IgD-negative memory B cell (primary cell): ENCODE data around the gene PROC. TPM values are rescaled to one million over a fixed set of nuclear protein-coding genes. Genes with fewer than 3 reads are reported as not detected.

ENCODE experiments used
- H3K27ac Mint-ChIP-seq, 3 donors: one replicate each; pipeline ENCODE4 v1.8.0; 2020 to 2022; ENCODE audit warnings: mild to moderate bottlenecking in 3 of 3, mixed read lengths in 3 of 3, moderate library complexity in 1 of 3
- H3K27me3 Mint-ChIP-seq: one replicate; pipeline ENCODE4 v1.8.0; 2021; ENCODE audit warnings: mixed read lengths
- H3K36me3 Mint-ChIP-seq: one replicate; pipeline ENCODE4 v1.8.0; 2020; ENCODE audit warnings: mild to moderate bottlenecking, mixed read lengths
- H3K4me1 Mint-ChIP-seq, 3 donors: one replicate each; pipeline ENCODE4 v1.8.0; 2020 to 2022; ENCODE audit warnings: mixed read lengths in 3 of 3, mild to moderate bottlenecking in 1 of 3
- H3K4me3 Mint-ChIP-seq, 4 donors: one replicate each; pipeline ENCODE4 v1.8.0; 2020 to 2022; ENCODE audit warnings: mild to moderate bottlenecking in 4 of 4, mixed read lengths in 4 of 4, moderate library complexity in 3 of 4
- H3K9me3 Mint-ChIP-seq, 3 donors: one replicate each; pipeline ENCODE4 v1.8.0; 2020 to 2021; ENCODE audit warnings: mixed read lengths in 3 of 3, mild to moderate bottlenecking in 1 of 3
- polyA plus RNA-seq: library from polyadenylated mRNA; unstranded; fragments of 300-500 nt; fragmentation: Illumina TruSeq; gene quantifications from one replicate; pipeline ENCODE4 v1.2.3, GENCODE V29; 2021

Gene PROC
- polyA plus RNA-seq, 1 donor from 2014 or later, result not detected

GRCh38 chr2:127424598-127425520 is 6.6 kb downstream of the PROC start:
- peak overlapping the region in 1 of 3 donors; percentile 84 for H3K27ac Mint-ChIP-seq
- peaks cover 3% of the 10 kb centered on the region for H3K36me3 Mint-ChIP-seq
- H3K27me3 Mint-ChIP-seq, result peaks cover 8% of the 10 kb centered on the region
- no peak overlapping the region for H3K4me3 Mint-ChIP-seq
- peaks cover 6 to 10% (median 6%) of the 10 kb centered on the region in 3 donors for H3K4me1 Mint-ChIP-seq
- no peaks in the 10 kb centered on the region for H3K9me3 Mint-ChIP-seq

GRCh38 chr2:127425540-127426490 is 7.6 kb downstream of the PROC start:
- Mint-ChIP-seq H3K27ac (peak overlapping the region in 1 of 3 donors; percentile 84), H3K4me3 (peak overlapping the region in 1 of 4 donors; percentile 55), H3K27me3 (peaks cover 7% of the 10 kb centered on the region), H3K36me3 (peaks cover 3% of the 10 kb centered on the region), H3K4me1 (peaks cover 6 to 10% (median 6%) of the 10 kb centered on the region in 3 donors), H3K9me3 (no peaks in the 10 kb centered on the region)

GRCh38 chr2:127426501-127427354 is 8.5 kb downstream of the PROC start:
- Mint-ChIP-seq H3K4me1 (peaks cover 6 to 8% (median 6%) of the 10 kb centered on the region in 3 donors), H3K4me3 (peak overlapping the region in 1 of 4 donors; percentile 55), H3K9me3 (no peaks in the 10 kb centered on the region), H3K27ac (no peak overlapping the region), H3K27me3 (peaks cover 7% of the 10 kb centered on the region), H3K36me3 (peaks cover 3% of the 10 kb centered on the region)

DNA sequence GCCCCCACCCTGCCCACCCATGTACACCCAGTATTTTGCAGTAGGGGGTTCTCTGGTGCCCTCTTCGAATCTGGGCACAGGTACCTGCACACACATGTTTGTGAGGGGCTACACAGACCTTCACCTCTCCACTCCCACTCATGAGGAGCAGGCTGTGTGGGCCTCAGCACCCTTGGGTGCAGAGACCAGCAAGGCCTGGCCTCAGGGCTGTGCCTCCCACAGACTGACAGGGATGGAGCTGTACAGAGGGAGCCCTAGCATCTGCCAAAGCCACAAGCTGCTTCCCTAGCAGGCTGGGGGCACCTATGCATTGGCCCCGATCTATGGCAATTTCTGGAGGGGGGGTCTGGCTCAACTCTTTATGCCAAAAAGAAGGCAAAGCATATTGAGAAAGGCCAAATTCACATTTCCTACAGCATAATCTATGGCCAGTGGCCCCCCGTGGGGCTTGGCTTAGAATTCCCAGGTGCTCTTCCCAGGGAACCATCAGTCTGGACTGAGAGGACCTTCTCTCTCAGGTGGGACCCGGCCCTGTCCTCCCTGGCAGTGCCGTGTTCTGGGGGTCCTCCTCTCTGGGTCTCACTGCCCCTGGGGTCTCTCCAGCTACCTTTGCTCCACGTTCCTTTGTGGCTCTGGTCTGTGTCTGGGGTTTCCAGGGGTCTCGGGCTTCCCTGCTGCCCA is 9.3 kb downstream of the PROC start:
- Mint-ChIP-seq H3K4me3 (no peak overlapping the region), H3K36me3 (peaks cover 3% of the 10 kb centered on the region), H3K4me1 (peaks cover 5 to 6% (median 6%) of the 10 kb centered on the region in 3 donors), H3K9me3 (no peaks in the 10 kb centered on the region), H3K27me3 (peaks cover 2% of the 10 kb centered on the region), H3K27ac (peak overlapping the region in 1 of 3 donors; percentile 82)

GRCh38 chr2:127428057-127428814 is 10.0 kb downstream of the PROC start:
- H3K9me3 Mint-ChIP-seq, result no peaks in the 10 kb centered on the region

GRCh38 chr2:127428815-127429109 is 10.5 kb downstream of the PROC start:
- H3K9me3 Mint-ChIP-seq, result no peaks in the 10 kb centered on the region
- H3K27ac Mint-ChIP-seq, result no peak overlapping the region
- peaks cover 2 to 4% (median 2%) of the 10 kb centered on the region in 3 donors for H3K4me1 Mint-ChIP-seq
- H3K4me3 Mint-ChIP-seq, result no peak overlapping the region
- H3K27me3 Mint-ChIP-seq, result peaks cover 2% of the 10 kb centered on the region
- peaks cover 3% of the 10 kb centered on the region for H3K36me3 Mint-ChIP-seq

More at GRCh38 chr2:127428057-127428814, 10.0 kb downstream of the PROC start:
- peaks cover 4 to 6% (median 5%) of the 10 kb centered on the region in 3 donors for H3K4me1 Mint-ChIP-seq
- peaks cover 2% of the 10 kb centered on the region for H3K27me3 Mint-ChIP-seq
- peaks cover 3% of the 10 kb centered on the region for H3K36me3 Mint-ChIP-seq
- H3K27ac Mint-ChIP-seq, result peak overlapping the region in 1 of 3 donors; percentile 82
- H3K4me3 Mint-ChIP-seq, result no peak overlapping the region

DNA sequence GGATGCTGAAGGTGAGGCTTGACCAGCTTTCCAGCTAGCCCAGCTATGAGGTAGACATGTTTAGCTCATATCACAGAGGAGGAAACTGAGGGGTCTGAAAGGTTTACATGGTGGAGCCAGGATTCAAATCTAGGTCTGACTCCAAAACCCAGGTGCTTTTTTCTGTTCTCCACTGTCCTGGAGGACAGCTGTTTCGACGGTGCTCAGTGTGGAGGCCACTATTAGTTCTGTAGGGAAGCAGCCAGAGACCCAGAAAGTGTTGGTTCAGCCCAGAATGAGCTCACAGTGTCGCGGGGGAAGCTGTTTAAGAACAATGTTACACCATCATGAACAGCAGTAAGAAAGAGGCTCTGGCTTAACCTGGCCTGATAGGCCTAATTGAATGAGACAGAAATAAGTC is 11.1 kb downstream of the PROC start:
- H3K36me3 Mint-ChIP-seq, result peaks cover 3% of the 10 kb centered on the region
- peaks cover 2% of the 10 kb centered on the region for H3K27me3 Mint-ChIP-seq
- H3K4me3 Mint-ChIP-seq, result no peak overlapping the region
- H3K9me3 Mint-ChIP-seq, result no peaks in the 10 kb centered on the region
- H3K4me1 Mint-ChIP-seq, result no peaks in the 10 kb centered on the region
- H3K27ac Mint-ChIP-seq, result peak overlapping the region in 1 of 3 donors; percentile 36

- H3K4me1 Mint-ChIP-seq, result no peaks in the 10 kb centered on the region
- H3K27me3 Mint-ChIP-seq, result no peaks in the 10 kb centered on the region
- peaks cover 3% of the 10 kb centered on the region for H3K36me3 Mint-ChIP-seq
- no peaks in the 10 kb centered on the region for H3K9me3 Mint-ChIP-seq
- peak overlapping the region in 1 of 3 donors; percentile 39 for H3K27ac Mint-ChIP-seq
- no peak overlapping the region for H3K4me3 Mint-ChIP-seq
These were observed 11.7 kb downstream of the PROC start for GRCh38 chr2:127429844-127430425.

DNA sequence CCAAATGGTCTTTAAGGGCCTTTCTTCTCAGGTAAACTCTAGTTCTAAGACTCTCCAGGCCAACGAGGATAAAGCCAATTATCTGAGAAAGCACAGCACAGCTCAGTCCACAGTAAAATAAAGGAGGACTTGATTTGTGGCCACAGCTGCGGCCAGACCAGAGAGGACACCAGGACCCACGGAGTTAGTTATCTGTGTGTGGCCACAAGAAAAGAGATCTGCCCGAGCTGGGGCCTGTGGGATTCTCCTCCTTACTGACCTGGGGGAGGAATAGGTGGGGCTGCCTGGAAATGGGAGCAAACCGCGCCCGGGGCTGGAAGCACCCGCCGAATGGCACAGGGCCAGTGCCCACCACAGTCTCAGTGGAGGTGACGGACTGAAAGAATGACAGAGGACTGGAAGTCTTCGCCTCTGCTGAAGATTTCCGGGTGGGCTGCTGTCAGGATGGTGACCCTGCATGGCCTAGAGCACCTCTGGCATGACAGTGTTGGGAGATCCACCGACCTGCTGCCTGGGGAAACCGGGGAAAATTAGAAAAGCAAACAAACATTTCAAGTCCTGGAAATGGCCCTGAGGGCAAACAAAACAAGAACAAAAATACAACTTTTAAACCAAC is 13.3 kb downstream of the PROC start:
- H3K27ac Mint-ChIP-seq, result no peak overlapping the region
- H3K27me3 Mint-ChIP-seq, result no peaks in the 10 kb centered on the region
- H3K4me3 Mint-ChIP-seq, result no peak overlapping the region
- peaks cover 3% of the 10 kb centered on the region for H3K36me3 Mint-ChIP-seq
- H3K4me1 Mint-ChIP-seq, result no peaks in the 10 kb centered on the region
- no peaks in the 10 kb centered on the region for H3K9me3 Mint-ChIP-seq

GRCh38 chr2:127434515-127434914 is 16.3 kb downstream of the PROC start:
- H3K4me3 Mint-ChIP-seq, result no peak overlapping the region
- H3K27me3 Mint-ChIP-seq, result no peaks in the 10 kb centered on the region
- H3K36me3 Mint-ChIP-seq, result no peaks in the 10 kb centered on the region
- H3K27ac Mint-ChIP-seq, result peak overlapping the region in 1 of 3 donors; percentile 59
- no peaks in the 10 kb centered on the region for H3K9me3 Mint-ChIP-seq
- H3K4me1 Mint-ChIP-seq, result no peaks in the 10 kb centered on the region

- Mint-ChIP-seq H3K36me3 (no peaks in the 10 kb centered on the region), H3K4me3 (no peak overlapping the region), H3K9me3 (peaks cover 0 to 8% (median 4%) of the 10 kb centered on the region in 3 donors), H3K27me3 (no peaks in the 10 kb centered on the region), H3K4me1 (no peaks in the 10 kb centered on the region), H3K27ac (no peak overlapping the region)
These were observed 18.8 kb downstream of the PROC start for GRCh38 chr2:127437056-127437455.

DNA sequence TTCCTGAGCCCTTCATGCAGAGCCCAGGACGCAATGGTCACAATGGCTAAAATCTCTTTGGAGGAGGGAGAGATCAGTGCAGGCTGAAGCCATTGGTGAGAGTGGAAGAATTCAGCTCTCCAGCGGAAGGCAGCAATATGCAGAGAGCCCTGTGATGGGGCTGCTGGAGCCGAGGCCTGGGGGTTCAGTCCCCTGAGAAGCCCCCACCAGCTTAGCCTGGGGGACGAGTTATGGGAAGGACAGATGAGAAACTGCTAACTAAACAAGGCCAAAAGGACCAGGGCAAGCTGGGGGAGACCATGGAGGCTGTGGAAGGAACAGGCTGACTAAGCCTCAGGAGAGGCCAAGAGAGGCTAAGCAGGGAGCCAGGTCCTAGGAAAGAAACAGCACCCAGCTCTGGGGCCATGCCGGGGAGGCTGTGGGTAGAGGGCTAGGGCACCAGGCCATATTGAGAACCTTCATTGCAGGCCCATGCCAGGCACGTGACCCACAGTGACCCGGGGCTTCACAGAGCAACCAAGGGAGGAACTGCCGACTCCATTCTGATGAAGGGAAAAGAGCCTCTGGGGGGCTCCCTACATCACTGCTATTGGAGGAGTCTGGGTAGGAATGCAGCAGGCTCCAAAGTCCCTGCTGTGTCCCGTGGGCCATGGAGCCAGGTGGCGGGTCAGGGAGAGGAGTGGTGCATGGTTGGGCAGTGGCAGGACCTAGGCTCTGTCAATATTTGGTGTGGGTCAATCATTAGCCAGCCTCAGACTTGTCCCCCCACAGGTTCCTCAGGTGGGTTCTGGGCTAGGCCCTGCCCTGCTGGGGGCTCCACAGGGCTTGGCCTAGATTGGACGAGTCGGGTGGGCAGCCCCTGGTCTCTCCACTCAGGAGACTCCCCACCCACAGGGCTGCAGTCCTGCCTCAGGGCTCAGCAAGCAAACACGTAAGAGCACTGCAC is 19.8 kb downstream of the PROC start:
- Mint-ChIP-seq H3K27ac (no peak overlapping the region), H3K4me1 (no peaks in the 10 kb centered on the region), H3K4me3 (no peak overlapping the region), H3K36me3 (no peaks in the 10 kb centered on the region), H3K9me3 (peaks cover 0 to 8% (median 4%) of the 10 kb centered on the region in 3 donors), H3K27me3 (no peaks in the 10 kb centered on the region)
